NCI-H446 (cell line): ENCODE data around the gene CD8B2.
"Not testable (repeated sequence)": the region's sequence is repeated elsewhere in the genome, so short reads cannot be mapped to it uniquely, and the experiment has no call there.

Experiments
- DNase-seq, 2 experiments: peaks; one replicate each; lab custom pipeline; 2025; lab: John Stamatoyannopoulos, UW

CD8B2 gene

DNA sequence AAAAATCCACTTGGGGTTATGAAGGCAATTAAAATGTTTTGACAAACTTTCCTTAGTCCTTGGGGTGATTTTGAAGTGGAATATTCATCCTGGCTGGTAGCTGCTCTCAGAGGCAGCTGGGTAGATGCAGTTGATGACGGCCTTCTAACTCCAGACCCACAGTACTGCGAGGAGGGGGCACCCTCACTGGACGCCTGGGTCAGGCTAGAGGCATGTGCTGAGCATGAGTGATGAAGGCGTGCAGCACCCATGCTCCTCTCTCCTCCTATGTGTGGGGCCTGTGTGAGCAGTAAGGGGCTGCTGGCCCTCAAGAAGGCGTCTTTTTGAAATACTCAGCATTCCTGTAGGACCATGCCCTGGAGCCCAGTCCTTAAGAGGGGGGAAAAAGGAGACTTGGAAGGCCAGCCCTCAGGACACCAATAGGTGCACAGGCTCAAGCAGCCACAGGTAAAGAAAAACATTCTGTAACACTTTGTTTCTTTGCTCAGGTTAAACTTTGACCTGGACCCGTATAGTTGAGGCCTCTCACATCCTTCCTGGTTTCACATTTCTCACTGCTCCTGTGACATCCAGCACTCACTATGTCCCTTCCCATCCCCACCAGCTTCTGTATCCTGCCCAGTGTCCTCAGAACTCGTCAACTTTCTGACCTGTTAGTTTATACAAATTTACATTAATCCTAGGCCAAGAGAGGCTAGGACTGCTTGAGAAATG, 64.4 kb downstream of the CD8B2 start:
- DNase-seq = no peak

DNA sequence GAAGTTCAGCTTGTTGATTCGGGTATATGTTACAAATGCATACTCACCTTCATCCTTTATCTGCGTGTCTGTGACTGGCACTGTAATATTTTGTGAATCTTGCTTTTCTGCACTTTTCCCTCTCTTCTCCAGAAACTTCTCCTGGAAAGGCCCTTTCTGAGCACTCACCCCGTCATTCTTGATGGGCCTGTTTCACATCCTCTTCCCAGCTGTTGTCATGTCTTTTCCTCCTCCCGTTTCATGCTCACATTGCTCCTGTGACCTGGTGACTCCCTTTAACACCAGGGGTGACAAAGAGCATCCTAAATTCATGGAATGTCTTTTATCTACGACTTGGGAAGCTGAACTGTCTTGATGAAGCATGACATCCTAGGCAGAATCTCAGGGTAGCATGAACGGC, 65.8 kb downstream of the CD8B2 start:
- DNase-seq = no peak

DNA sequence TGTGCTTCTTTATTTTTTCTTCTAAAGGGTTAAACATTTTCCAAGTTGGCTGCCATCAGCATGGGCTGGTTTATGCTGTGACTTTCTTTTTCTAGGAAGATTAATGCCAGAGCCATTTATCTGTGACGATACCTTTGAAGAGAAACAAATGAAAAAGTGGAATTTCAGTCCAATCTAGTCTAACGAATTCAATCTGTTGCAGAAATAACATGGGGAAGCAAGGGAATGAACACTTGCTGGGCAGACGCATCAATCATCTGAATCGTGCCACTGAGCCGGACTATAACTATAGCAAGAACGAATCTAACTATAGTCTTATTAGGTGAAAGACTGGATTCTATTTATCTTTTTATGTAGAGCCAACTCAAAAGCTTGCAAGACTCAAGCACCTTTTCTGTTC, 66.2 kb downstream of the CD8B2 start:
- no peak for DNase-seq

DNA sequence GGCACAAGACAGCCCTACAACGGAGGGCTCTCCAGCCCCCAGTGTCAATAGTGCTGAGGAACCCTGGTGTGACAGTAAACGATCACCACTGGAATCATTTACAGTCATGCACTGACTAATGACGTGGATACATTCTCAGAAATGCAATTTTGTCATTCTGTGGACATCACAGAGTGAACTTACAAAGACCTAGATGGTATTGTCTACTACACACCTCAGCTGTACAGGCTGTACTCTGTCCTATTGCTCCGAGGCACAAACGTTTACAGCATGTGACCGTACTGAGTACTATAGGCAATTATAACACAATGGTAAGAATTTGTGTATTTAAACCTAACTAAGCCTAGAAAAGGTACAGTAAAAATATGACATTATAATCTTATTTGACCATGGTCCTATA, 67.2 kb downstream of the CD8B2 start:
- no peak for DNase-seq

DNA sequence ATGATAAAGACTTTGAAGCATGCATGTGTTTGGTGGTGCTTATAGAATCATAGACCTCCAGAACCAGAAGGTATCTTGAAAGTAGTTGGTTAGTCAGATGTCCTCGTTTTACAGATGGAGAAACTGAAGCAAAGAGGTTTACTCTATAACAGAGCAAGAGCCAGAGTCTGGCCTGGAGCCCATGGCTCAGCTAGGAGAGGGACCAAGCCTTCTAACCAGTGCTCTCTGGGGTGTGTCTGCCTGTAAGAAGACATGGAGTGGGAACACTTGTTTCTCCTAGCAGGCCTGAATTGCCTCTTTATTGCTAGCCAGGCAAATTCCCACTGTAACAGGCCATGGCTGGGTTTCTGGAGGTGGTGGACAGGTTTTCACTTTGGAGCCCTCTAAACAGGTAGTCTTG, 67.9 kb downstream of the CD8B2 start:
- no peak for DNase-seq

DNA sequence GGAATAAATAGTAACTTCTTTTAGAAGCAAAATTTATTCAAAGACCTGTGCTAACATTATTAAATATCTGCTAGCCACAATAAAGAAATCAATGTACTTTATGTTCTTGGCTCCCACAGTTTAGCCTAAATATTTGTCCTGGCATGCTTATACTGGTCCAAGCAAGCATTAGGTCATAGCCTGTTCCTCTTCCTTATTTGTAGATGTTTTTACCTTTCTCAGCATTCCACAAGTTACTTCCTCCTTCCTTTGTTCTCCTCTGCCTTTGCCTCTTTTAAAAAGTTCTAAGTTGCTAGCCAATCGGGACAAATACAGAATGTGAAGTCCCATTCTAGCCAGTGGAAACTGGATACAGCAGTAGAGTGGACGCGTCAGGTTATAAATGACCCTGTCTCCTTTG, 72.6 kb downstream of the CD8B2 start:
- not testable (repeated sequence) for DNase-seq

DNA sequence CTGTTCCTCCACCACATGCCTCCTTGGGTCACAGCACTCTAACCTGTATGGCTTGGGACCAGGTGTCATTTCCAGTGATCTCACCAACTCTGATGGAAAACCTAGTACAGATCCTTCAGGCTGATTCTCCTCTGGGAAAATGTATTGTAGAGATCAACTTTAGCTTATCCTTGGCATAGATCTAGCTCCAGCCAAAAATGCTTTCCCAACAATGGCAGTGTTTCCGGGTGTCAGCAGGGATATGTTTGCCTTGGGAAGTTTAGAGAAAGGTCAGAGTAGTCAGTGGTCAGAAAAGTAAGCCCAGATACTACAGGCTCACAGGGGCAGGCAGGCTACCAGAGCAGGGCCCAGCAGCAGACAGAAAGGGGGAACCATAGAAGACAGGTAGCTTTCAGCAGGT, 73.6 kb downstream of the CD8B2 start:
- no peak for DNase-seq

DNA sequence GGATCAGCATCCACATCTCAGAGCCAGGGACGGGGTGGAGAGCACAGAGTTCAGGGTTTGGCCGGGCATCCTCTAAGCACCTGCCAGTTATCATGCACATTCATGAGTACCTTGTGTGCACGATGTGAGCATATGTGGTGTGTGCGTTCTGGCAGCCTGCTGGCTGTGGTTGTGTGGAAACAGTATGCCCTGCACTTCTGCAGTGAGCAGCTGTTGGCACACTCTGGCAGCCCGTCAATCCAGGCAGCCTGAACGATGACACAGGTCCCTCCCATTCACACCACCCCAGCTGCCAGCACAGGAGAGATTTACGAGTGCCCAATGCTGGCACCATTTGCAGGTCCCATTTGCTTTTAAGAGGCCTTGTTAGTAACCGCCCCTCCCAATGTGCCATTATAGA, 74.2 kb downstream of the CD8B2 start:
- DNase-seq = peak; percentile 35 to 70

DNA sequence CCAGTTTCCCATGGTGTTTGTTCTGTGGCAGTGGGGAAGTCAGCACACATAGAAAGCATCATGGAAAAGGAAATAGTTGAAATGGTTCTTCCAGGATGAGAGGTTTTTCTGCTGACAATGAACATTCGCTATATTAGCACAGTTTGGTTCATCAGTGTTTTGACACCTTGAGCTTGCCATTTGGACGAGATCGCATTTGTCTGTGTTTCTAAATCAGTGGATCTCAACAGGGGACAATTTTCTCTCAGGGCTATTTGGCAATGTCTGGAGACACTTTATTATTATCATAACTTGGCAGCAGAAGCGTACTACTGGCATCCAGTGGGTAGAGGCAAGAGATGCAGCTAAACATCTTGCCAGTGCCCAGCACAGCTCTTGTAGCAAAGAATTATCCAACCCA, 74.6 kb downstream of the CD8B2 start:
- DNase-seq = peak; percentile 31 to 57

DNA sequence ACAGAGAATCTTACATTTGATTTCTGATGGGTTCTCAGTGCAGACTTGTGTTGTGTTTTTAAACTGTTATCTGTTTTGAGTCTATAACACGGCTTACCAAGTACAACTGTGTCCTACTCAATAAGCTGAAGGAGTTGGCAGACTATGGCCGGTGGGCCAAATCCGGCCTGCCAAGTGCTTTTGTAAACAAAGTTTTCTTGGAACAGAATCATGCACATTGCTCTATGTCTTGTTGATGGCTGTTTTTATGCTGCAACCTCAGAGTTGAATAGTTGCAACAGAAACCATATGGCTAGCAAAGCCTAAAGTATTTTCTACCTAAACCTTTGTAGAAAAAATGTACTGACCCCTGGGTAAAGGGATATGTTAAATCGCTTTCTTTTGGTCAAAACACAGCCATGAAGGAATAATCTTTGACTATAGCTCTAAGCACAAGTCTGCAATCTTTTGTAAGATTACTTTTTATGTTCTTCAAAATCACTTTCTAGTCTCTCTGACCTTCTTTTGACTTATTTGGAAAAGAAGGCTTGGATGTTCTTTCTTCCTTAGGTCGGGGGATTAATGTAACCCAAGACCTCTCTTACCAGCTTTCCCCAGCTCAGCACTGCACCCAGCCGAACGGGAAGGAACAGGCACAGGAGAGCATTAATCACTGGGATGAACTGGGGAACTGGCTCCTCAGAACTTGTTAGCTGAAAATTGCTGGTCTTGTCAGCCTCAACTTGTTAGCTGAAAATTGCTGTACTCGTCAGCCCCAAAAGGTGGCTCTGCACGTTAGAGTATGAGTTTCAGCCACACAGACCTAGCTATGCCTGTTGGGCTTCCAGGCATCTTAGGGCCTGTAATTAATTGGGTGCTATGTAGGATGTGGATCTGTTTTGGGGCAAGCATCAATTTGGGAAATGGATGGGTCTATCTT, 75.4 kb downstream of the CD8B2 start:
- peak in 1 of 2 experiments; percentile 60 for DNase-seq

DNA sequence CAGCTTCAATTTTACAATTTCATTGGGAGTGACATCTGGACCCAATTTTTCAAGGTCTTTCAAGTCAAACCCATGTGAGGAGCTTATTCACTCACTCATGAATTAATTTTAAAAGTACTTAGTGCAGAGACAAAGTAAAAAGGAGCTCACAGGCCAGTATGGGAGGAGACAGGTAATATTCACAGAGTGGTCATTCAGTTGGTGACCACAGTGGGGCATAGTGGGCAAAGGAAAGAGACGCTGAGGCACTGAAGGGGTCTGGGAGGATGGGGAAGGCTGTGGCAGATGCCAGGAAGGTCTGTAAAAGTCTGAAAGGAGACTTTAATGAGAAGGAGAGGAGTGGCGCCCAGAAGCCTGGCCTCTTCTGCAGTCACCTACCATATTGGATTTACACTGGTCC, 76.0 kb downstream of the CD8B2 start:
- no peak for DNase-seq

DNA sequence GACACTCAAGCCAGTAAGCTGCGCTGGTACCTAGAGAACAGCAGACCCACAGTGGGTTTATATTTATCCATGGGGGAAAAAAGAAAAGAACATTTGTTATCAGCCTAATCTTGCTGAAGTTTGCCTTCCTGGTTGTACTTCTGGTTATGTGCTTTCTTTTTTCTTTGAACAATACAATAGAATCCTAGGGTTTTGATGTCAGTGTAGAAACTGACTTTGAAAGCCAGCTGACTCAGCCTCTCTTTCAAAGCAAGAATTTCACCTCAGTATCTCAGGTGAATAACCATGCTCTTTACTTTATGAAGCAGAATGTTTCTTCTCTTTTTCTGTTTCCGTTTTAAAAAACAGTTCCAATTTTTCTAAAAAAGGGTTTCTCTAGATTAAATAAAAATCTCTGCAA, 78.4 kb downstream of the CD8B2 start:
- DNase-seq = no peak

DNA sequence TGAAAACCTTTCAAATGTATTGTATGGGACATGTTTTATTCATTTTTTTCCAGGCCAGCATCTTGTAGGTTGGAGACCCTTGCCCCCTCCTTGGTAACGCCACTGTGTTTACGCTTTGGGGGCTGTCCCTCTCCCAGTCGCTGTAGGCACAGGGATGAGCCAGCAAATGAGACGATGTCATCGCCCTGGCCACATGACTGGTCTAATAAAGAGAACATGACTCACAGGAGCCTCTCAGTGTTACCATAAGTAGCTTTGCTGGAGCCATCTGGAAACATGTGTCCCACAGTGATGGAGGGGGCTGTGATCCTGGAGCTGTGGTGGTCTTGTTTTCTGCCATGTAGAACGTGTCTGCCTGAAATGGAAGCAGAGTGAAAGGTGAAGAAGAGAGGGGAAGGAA, 78.9 kb downstream of the CD8B2 start:
- DNase-seq = no peak

DNA sequence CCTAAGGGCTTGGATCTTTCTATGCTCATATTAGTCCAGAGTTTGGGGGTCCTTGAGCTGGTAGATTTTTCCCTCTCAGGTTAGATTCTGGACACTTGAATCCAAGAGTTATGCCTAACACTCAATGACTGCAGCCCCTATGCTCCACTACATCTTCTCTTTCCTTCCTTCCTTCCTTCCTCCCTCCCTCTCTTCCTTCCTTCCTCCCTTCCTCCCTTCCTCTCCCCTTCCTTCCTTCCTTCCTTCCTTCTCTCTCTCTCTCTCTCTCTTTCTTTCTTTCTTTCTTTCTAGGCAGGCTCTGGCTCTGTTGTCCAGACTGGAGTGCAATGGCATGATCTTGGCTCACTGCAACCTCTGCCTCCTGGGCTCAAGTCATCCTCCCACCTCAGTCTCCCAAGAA, 79.3 kb downstream of the CD8B2 start:
- not testable (repeated sequence) for DNase-seq

DNA sequence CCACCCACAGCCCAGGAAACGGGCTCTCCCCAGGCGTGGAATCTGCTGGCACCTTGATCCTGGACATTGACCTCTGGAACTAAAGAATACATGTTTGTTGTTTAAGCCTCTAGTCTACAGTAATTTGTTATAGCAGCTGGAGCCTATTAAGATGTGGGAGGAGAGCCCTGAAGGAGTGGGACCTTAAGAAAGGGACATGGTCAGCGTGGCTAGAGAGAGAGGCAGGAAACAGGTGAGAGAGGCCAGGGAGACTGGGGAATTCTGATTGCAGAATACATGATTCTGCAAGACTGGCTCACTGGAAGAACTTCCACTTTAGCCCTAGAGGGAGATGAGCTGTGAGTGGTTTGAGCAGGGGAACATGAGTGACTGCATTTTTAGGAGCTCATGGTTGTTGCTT, 83.2 kb downstream of the CD8B2 start:
- DNase-seq = no peak
